ENCODE results near the gene LRRC74A.

- TF ChIP-seq CTCF (conservative IDR thresholded peaks at IDR 0.05; ENCODE audit: low read depth, low read length): no peak
- TF ChIP-seq POLR2A (IDR thresholded peaks at IDR 0.05; ENCODE audit: low read depth, low read length): no peak
- no peak for TF ChIP-seq MAFK (IDR thresholded peaks at IDR 0.05; ENCODE audit: low read depth, low read length)
- TF ChIP-seq FOS (IDR thresholded peaks at IDR 0.05; ENCODE audit: low read depth, low read length): no peak
- TF ChIP-seq CEBPB (IDR thresholded peaks at IDR 0.05; ENCODE audit: low read depth, low read length): no peak
- no peak for TF ChIP-seq USF2 (IDR thresholded peaks at IDR 0.05; ENCODE audit: low read depth, low read length)
- no peak for TF ChIP-seq NFE2L2 (IDR thresholded peaks at IDR 0.05; ENCODE audit: low read depth, low read length)
- TF ChIP-seq SMC3 (IDR thresholded peaks at IDR 0.05; ENCODE audit: low read depth, low read length): no peak
- TF ChIP-seq RAD21 (IDR thresholded peaks at IDR 0.05; ENCODE audit: low read length): no peak
- no peak for TF ChIP-seq MXI1 (IDR thresholded peaks at IDR 0.05; ENCODE audit: borderline replicate concordance, low read depth, low read length)
- TF ChIP-seq CHD1 (IDR thresholded peaks at IDR 0.05; ENCODE audit: low read depth, low read length): no peak
- no peak for TF ChIP-seq RFX5 (IDR thresholded peaks at IDR 0.05; ENCODE audit: low read depth, low read length)
- no peak for TF ChIP-seq BHLHE40 (IDR thresholded peaks at IDR 0.05; ENCODE audit: low read depth, low read length)
- no peak for TF ChIP-seq MAZ (IDR thresholded peaks at IDR 0.05; ENCODE audit: borderline replicate concordance, low read depth, low read length)
Measured at GRCh38 chr14:76786601-76787000, 39.6 kb upstream of the LRRC74A start.

All from IMR-90 (cell line).